ENCODE data around the gene GUCY2C. TPM values are rescaled to one million over a fixed set of nuclear protein-coding genes. Genes with fewer than 3 reads are reported as not detected.

The GUCY2C gene
- total RNA-seq, 2 donors from 2014 or later, result 0.14 TPM; not detected in 1

DNA sequence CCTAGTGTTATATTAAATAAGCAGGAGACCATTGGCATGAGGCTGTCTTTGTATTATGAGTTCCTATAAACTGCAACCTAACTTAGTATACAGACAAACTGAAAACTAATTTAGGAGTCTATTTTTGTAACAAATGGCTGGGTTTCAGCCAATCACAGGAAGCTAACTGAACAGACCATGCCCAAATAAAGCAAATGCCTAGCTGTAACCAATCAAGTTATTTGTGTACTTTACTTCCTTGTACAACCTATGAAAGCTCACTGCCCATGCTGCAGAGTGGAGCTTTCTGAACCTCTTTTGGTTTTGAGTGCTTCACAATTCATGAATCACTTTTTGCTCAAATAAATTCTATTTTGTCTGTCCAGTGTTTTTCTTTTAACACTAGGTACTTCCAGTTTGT lies 41.6 kb downstream of the GUCY2C start:
- no peak for DNase-seq (ENCODE audit: low spot score)
- H3K4me1 ChIP-seq (ENCODE audit: control insufficient read depth in 1 of 2, low read depth in 2 of 2), result peaks cover 6 to 8% of the 10 kb centered on the region in 2 donors

DNA sequence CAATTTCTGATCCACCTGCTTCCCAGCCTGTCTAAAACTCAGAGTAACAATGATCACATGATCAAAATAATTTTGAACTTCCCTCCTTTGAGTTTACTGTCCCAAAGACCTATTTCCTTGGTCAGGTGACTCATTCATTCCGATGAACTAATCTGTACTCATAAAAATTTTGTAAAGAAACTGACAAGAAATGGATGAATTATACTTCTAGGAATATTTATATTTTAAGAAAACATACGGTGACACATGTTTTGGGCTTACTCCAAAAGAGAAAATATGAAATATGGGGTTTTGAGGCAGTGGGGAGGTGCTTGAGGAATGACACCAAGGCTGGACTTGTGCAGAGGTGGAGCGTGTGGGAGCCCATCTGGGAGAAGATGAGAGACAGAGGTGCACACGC lies 42.0 kb downstream of the GUCY2C start:
- ATAC-seq (ENCODE audit: insufficient number of reproducible peaks, low FRiP score, low read depth), result no peak
- H3K27me3 ChIP-seq (replicated peaks; ENCODE audit: insufficient read depth), result no peaks in the 10 kb centered on the region
- no peak for DNase-seq (ENCODE audit: low spot score)
- no peak overlapping the region for H3K4me3 ChIP-seq
- no peak for TF ChIP-seq CTCF (IDR thresholded peaks at IDR 0.05)
- H3K36me3 ChIP-seq, result no peaks in the 10 kb centered on the region
- H3K4me1 ChIP-seq (ENCODE audit: control insufficient read depth in 1 of 2, low read depth in 2 of 2), result peaks cover 6 to 8% of the 10 kb centered on the region in 2 donors
- H3K9me3 ChIP-seq, result no peaks in the 10 kb centered on the region
- H3K27ac ChIP-seq, result peak overlapping the region in 1 of 2 donors; percentile 22

More for the DNA sequence above, 41.6 kb downstream of the GUCY2C start:
- H3K27me3 ChIP-seq (replicated peaks; ENCODE audit: insufficient read depth), result no peaks in the 10 kb centered on the region
- no peaks in the 10 kb centered on the region for H3K36me3 ChIP-seq
- peak overlapping the region in 1 of 2 donors; percentile 22 for H3K27ac ChIP-seq
- no peak overlapping the region for H3K4me3 ChIP-seq
- no peaks in the 10 kb centered on the region for H3K9me3 ChIP-seq
- ATAC-seq (ENCODE audit: insufficient number of reproducible peaks, low FRiP score, low read depth), result no peak
- TF ChIP-seq CTCF (IDR thresholded peaks at IDR 0.05), result no peak

DNA sequence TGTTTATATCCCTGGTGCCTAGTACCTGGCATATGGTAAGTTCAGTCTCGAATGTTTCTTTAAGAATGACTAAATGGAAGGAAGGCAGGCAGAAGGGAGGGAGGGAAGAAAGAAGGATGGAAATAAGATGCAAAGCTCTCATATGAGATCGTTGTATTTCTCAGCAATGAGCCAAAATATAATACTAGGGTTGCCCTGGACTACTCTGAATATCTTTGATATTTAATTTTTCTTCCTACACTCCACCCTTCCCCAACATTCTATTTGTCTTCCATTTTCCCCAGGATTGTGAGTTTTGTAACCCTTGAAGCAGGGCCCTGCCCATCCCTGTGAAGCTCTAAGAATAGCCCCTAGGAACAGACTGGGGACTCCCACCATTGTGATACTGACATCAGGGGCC lies 43.9 kb downstream of the GUCY2C start:
- no peaks in the 10 kb centered on the region for H3K9me3 ChIP-seq
- H3K4me1 ChIP-seq (ENCODE audit: control insufficient read depth in 1 of 2, low read depth in 2 of 2), result peaks cover 8 to 14% of the 10 kb centered on the region in 2 donors
- no peaks in the 10 kb centered on the region for H3K36me3 ChIP-seq
- TF ChIP-seq CTCF (IDR thresholded peaks at IDR 0.05), result no peak
- H3K27me3 ChIP-seq (replicated peaks; ENCODE audit: insufficient read depth), result no peaks in the 10 kb centered on the region
- DNase-seq (ENCODE audit: low spot score) (no peak), ATAC-seq (ENCODE audit: insufficient number of reproducible peaks, low FRiP score, low read depth) (no peak)
- no peak overlapping the region for H3K27ac ChIP-seq
- H3K4me3 ChIP-seq, result no peak overlapping the region

DNA sequence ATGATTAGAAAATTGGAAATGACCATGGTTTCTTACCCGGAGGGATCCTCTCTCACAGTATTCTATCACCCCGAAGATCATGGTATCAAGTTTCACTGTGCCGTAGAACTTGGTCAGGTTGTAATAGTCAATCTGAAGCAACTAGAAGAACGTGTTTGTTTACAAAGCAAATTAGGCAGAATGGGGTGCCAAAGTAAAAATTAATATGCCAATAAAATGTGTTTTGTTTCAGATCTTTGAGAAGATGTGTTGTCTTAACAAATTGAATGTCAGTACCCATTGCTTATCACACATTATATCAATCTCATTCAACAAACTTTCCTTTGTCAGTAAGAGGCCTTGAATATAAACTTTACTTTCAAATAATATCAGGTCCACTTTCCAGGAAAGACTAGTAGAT lies 45.0 kb downstream of the GUCY2C start:
- no peak for TF ChIP-seq CTCF (IDR thresholded peaks at IDR 0.05)
- no peak for ATAC-seq (ENCODE audit: insufficient number of reproducible peaks, low FRiP score, low read depth)
- H3K27ac ChIP-seq, result peak overlapping the region in 1 of 2 donors; percentile 54
- no peaks in the 10 kb centered on the region for H3K9me3 ChIP-seq
- no peaks in the 10 kb centered on the region for H3K36me3 ChIP-seq
- H3K4me1 ChIP-seq (ENCODE audit: control insufficient read depth in 1 of 2, low read depth in 2 of 2), result peaks cover 16 to 18% of the 10 kb centered on the region in 2 donors
- H3K4me3 ChIP-seq, result no peak overlapping the region
- no peaks in the 10 kb centered on the region for H3K27me3 ChIP-seq (replicated peaks; ENCODE audit: insufficient read depth)
- DNase-seq (ENCODE audit: low spot score), result no peak

DNA sequence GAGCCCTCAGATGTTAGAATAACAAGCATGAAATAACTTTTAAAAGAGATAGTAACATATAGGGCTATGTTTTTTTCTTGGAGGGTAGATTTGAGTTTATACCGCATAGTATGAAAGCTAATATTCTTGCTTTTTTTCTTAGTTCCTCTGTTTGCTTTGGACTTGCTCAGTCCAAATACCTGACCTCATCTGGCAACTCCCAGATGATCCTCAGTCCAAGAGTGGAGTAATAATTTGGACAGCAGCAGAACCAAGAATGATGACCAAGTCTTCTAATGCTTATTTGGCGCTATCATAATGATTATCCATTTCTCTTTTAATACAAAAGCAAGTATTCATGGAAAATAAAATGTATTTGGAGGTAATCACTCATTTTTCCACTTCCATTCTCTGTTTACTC lies 45.6 kb downstream of the GUCY2C start:
- ATAC-seq (ENCODE audit: insufficient number of reproducible peaks, low FRiP score, low read depth), result peak; percentile 59
- no peak for TF ChIP-seq CTCF (IDR thresholded peaks at IDR 0.05)
- peak overlapping the region; percentile 22 for H3K4me3 ChIP-seq

More for the DNA sequence above, 45.6 kb downstream of the GUCY2C start:
- no peaks in the 10 kb centered on the region for H3K27me3 ChIP-seq (replicated peaks; ENCODE audit: insufficient read depth)
- peak overlapping the region; percentile 43 to 54 for H3K27ac ChIP-seq
- DNase-seq (ENCODE audit: low spot score), result no peak
- H3K9me3 ChIP-seq, result no peaks in the 10 kb centered on the region
- H3K4me1 ChIP-seq (ENCODE audit: control insufficient read depth in 1 of 2, low read depth in 2 of 2), result peaks cover 21 to 24% of the 10 kb centered on the region in 2 donors
- no peaks in the 10 kb centered on the region for H3K36me3 ChIP-seq

All from thoracic aorta (tissue), 2 donors.